Fibroblast of lung (primary cell): ENCODE results near the gene ANAPC2. TPM values are rescaled to one million over a fixed set of nuclear protein-coding genes. Genes with fewer than 3 reads are reported as not detected.
A peak's percentile ranks its signal among the peaks of the same experiment; 100 is the strongest.

Experiments used
- DNase-seq, 2 donors: peaks; one replicate each; pipeline versions ENCODE4 v3.0.0 to v3.0.0-alpha.2; 2010; ENCODE audit warnings: low read depth in 2 of 2
- H2AFZ ChIP-seq: 2 replicates; pipeline ENCODE4 v1.5.1; 2012; ENCODE audit warnings: low read length, control low read depth, inconsistent platforms
- H3K27ac ChIP-seq: 2 replicates; pipeline ENCODE4 v1.5.1; 2011; ENCODE audit warnings: low read length, control low read depth; ENCODE audit not compliant: insufficient read depth
- H3K27me3 ChIP-seq: 2 replicates; pipeline ENCODE4 v1.5.1; 2011; ENCODE audit warnings: mild to moderate bottlenecking, low read length; ENCODE audit not compliant: control insufficient read depth, insufficient read depth
- H3K36me3 ChIP-seq: 2 replicates; pipeline ENCODE4 v1.5.1; 2011; ENCODE audit warnings: low read length; ENCODE audit not compliant: control insufficient read depth, insufficient read depth
- H3K4me1 ChIP-seq: 2 replicates; pipeline ENCODE4 v1.5.1; 2011; ENCODE audit warnings: low read length; ENCODE audit not compliant: control insufficient read depth, insufficient read depth; ENCODE audit errors: extremely low read depth
- H3K4me2 ChIP-seq: 2 replicates; pipeline ENCODE4 v1.5.1; 2011; ENCODE audit warnings: low read length, control low read depth; ENCODE audit not compliant: insufficient read depth; ENCODE audit errors: extremely low read depth
- H3K4me3 ChIP-seq, 4 experiments: fragments of 200-600 bp in 1 of 4; sonication (generic) in 1 of 4; replicated peaks in 1 of 4; 2 replicates each; pipeline ENCODE4 v1.5.1; 2011 to 2016; ENCODE audit warnings: low read length in 4 of 4, low read depth in 3 of 4, mild to moderate bottlenecking in 3 of 4, control low read depth in 2 of 4, inconsistent platforms in 1 of 4, mixed read lengths in 1 of 4; ENCODE audit not compliant: insufficient read depth in 1 of 4; ENCODE audit errors: control extremely low read depth in 1 of 4
- H3K79me2 ChIP-seq: 2 replicates; pipeline ENCODE4 v1.5.1; 2012; ENCODE audit warnings: mild to moderate bottlenecking, low read length, inconsistent platforms; ENCODE audit not compliant: control insufficient read depth, insufficient read depth
- H3K9ac ChIP-seq: 2 replicates; pipeline ENCODE4 v1.5.1; 2011; ENCODE audit warnings: mild to moderate bottlenecking, low read length, control low read depth; ENCODE audit not compliant: insufficient read depth
- H3K9me3 ChIP-seq: 2 replicates; pipeline ENCODE4 v1.5.1; 2012; ENCODE audit warnings: low read depth, low read length; ENCODE audit not compliant: control insufficient read depth, insufficient read depth
- H4K20me1 ChIP-seq: 2 replicates; pipeline ENCODE4 v1.5.1; 2011; ENCODE audit warnings: low read length; ENCODE audit not compliant: control insufficient read depth, insufficient read depth; ENCODE audit errors: extremely low read depth
- CTCF ChIP-seq, 2 donors: IDR thresholded peaks in 1 of 2; conservative IDR thresholded peaks in 1 of 2; 1 replicate in 1 of 2; 2 replicates in 1 of 2; pipeline ENCODE4 v1.5.1; 2011 to 2012; ENCODE audit warnings: low read length in 2 of 2, control low read depth in 1 of 2, inconsistent platforms in 1 of 2, low read depth in 1 of 2, mild to moderate bottlenecking in 1 of 2
- EZH2 ChIP-seq: IDR thresholded peaks from 2 replicates; pipeline ENCODE4 v1.5.1; 2012; ENCODE audit warnings: low read length, control low read depth, mild to moderate bottlenecking; ENCODE audit errors: missing control alignments
- polyA plus RNA-seq, 2 donors: library from polyadenylated mRNA; depleted of rRNA in 1 of 2; stranded (reverse) in 1 of 2; unstranded in 1 of 2; fragments of >200 nt; gene quantifications; 2 replicates each; pipeline ENCODE4 v1.2.1, GENCODE V29; 2011 to 2012; ENCODE audit warnings: missing spikeins in 1 of 2
- total RNA-seq: library from RNA; depleted of rRNA; stranded (reverse); fragments of >200 nt; gene quantifications from 2 replicates; pipeline ENCODE4 v1.2.1, GENCODE V29; 2014

Gene ANAPC2
- total and polyA plus RNA-seq, 2 donors (not counting 1 experiment from before 2014, with no cell fraction given): 9.1 to 18.0 TPM

GRCh38 chr9:137198051-137198901 is 9.9 kb upstream of the ANAPC2 start:
- no peak for DNase-seq
- no peak overlapping the region for H3K27ac ChIP-seq
- H3K79me2 ChIP-seq: peaks cover 10% of the 10 kb centered on the region
- H3K4me3 ChIP-seq: peak overlapping the region in 1 of 4 experiments; percentile 54
- no peak overlapping the region for H3K9ac ChIP-seq
- no peaks in the 10 kb centered on the region for H4K20me1 ChIP-seq
- TF ChIP-seq EZH2: no peak
- H2AFZ ChIP-seq: no peak overlapping the region
- H3K27me3 ChIP-seq: no peaks in the 10 kb centered on the region
- H3K4me1 ChIP-seq: peaks cover 8% of the 10 kb centered on the region
- no peaks in the 10 kb centered on the region for H3K36me3 ChIP-seq
- H3K9me3 ChIP-seq: no peaks in the 10 kb centered on the region
- H3K4me2 ChIP-seq: peak overlapping the region; percentile 68

- no peak overlapping the region for H3K4me3 ChIP-seq
- H3K36me3 ChIP-seq: peaks cover 11% of the 10 kb centered on the region
- no peak for DNase-seq
- peaks cover 9% of the 10 kb centered on the region for H3K79me2 ChIP-seq
- no peaks in the 10 kb centered on the region for H4K20me1 ChIP-seq
- H3K4me2 ChIP-seq: no peak overlapping the region
- TF ChIP-seq EZH2: no peak
- no peak for TF ChIP-seq CTCF (conservative IDR thresholded peaks at IDR 0.05 in 1 of 2, IDR thresholded peaks at IDR 0.05 in 1 of 2; ENCODE audit: low read depth in 1 of 2, low read length in 2 of 2)
- no peak overlapping the region for H2AFZ ChIP-seq
- H3K9me3 ChIP-seq: no peaks in the 10 kb centered on the region
- no peak overlapping the region for H3K27ac ChIP-seq
- H3K4me1 ChIP-seq: peaks cover 2% of the 10 kb centered on the region
- H3K27me3 ChIP-seq: no peaks in the 10 kb centered on the region
- H3K9ac ChIP-seq: no peak overlapping the region
Observed at GRCh38 chr9:137195525-137196220, 7.3 kb upstream of the ANAPC2 start.

- Histone ChIP-seq H3K36me3 (peaks cover 15% of the 10 kb centered on the region), H3K9me3 (no peaks in the 10 kb centered on the region), H4K20me1 (no peaks in the 10 kb centered on the region), H3K4me3 (no peak overlapping the region), H3K9ac (no peak overlapping the region), H3K27ac (no peak overlapping the region), H2AFZ (no peak overlapping the region), H3K27me3 (no peaks in the 10 kb centered on the region), H3K79me2 (peaks cover 16% of the 10 kb centered on the region), H3K4me2 (no peak overlapping the region), H3K4me1 (peaks cover 4% of the 10 kb centered on the region)
- no peak for DNase-seq
- TF ChIP-seq EZH2 (no peak), CTCF (conservative IDR thresholded peaks at IDR 0.05 in 1 of 2, IDR thresholded peaks at IDR 0.05 in 1 of 2; ENCODE audit: low read depth in 1 of 2, low read length in 2 of 2) (no peak)
Observed at GRCh38 chr9:137194909-137195308, 6.5 kb upstream of the ANAPC2 start.
